ENCODE data around the gene CDC27.

GRCh38 chr17:47131761-47132160, 57.3 kb downstream of the CDC27 start:
- TF ChIP-seq SIN3A (IDR thresholded peaks at IDR 0.05; ENCODE audit: borderline replicate concordance, insufficient read depth, low read length) (no peak), TAF1 (IDR thresholded peaks at IDR 0.05; ENCODE audit: borderline replicate concordance, insufficient read depth, low read length) (no peak), REST (IDR thresholded peaks at IDR 0.05; ENCODE audit: insufficient read depth in 1 of 2, low read depth in 2 of 2, low read length in 2 of 2) (no peak)
